Measurements from ENCODE around the gene BAG3. TPM values are rescaled to one million over a fixed set of nuclear protein-coding genes. Genes with fewer than 3 reads are reported as not detected.

Gene BAG3
- total RNA-seq, 1 donor from 2014 or later = 39.1 TPM

DNA sequence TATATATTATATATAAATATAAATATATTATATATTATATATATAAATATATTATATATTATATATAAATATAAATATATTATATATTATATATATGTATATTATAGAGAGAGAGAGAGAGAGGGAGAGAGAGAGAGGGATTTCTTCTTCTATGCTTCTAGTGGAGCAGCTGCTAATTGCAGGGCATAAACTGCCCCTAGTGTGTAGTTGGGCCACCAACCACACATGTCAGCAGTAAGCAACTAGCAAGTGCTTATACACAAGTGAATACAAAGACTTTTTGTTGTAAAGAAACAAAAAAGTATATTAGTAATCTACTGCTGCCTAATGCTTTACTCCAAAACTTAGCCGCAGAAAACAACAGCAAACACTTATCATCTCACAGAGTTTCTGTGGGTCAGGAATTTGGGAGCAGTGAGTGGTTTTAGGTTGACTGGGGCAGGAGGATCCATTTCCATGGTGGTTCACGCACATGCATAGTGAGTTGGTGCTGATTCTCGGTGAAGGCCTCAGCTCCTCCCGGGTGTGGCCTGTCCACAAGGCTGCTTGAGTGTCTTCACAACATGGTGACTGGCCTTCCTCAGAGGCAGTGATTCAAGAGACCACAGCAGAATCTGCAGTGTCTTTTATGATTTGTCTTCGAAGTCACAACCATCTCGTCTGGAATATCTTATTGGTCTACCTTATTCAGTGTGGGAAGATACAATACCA, 25.5 kb upstream of the BAG3 start:
- TF ChIP-seq CTCF (conservative IDR thresholded peaks at IDR 0.05; ENCODE audit: low read depth, low read length) = no peak
- no peak overlapping the region for H3K4me3 ChIP-seq (ENCODE audit: low read depth, low read length)
- DNase-seq (ENCODE audit: low read depth) = no peak

GRCh38 chr10:119630300-119630699, 20.9 kb upstream of the BAG3 start:
- no peak for DNase-seq (ENCODE audit: low read depth)
- no peak overlapping the region for H3K4me3 ChIP-seq (ENCODE audit: low read depth, low read length)
- no peak for TF ChIP-seq CTCF (conservative IDR thresholded peaks at IDR 0.05; ENCODE audit: low read depth, low read length)

GRCh38 chr10:119633538-119634218, 17.5 kb upstream of the BAG3 start:
- DNase-seq (ENCODE audit: low read depth) = no peak
- TF ChIP-seq CTCF (conservative IDR thresholded peaks at IDR 0.05; ENCODE audit: low read depth, low read length) = no peak
- H3K4me3 ChIP-seq (ENCODE audit: low read depth, low read length) = no peak overlapping the region

GRCh38 chr10:119634219-119634544, 17.0 kb upstream of the BAG3 start:
- DNase-seq (ENCODE audit: low read depth) = no peak
- no peak overlapping the region for H3K4me3 ChIP-seq (ENCODE audit: low read depth, low read length)
- no peak for TF ChIP-seq CTCF (conservative IDR thresholded peaks at IDR 0.05; ENCODE audit: low read depth, low read length)

- no peak overlapping the region for H3K4me3 ChIP-seq (ENCODE audit: low read depth, low read length)
- TF ChIP-seq CTCF (conservative IDR thresholded peaks at IDR 0.05; ENCODE audit: low read depth, low read length) = no peak
- no peak for DNase-seq (ENCODE audit: low read depth)
Measured at GRCh38 chr10:119637631-119638030, 13.5 kb upstream of the BAG3 start.

- TF ChIP-seq CTCF (conservative IDR thresholded peaks at IDR 0.05; ENCODE audit: low read depth, low read length) = no peak
- no peak for DNase-seq (ENCODE audit: low read depth)
- no peak overlapping the region for H3K4me3 ChIP-seq (ENCODE audit: low read depth, low read length)
Measured at GRCh38 chr10:119638982-119639381, 12.2 kb upstream of the BAG3 start.

- TF ChIP-seq CTCF (conservative IDR thresholded peaks at IDR 0.05; ENCODE audit: low read depth, low read length) = no peak
- DNase-seq (ENCODE audit: low read depth) = no peak
- no peak overlapping the region for H3K4me3 ChIP-seq (ENCODE audit: low read depth, low read length)
Measured at GRCh38 chr10:119640384-119640783, 10.8 kb upstream of the BAG3 start.
